Measurements from ENCODE around the gene EWSR1.

EWSR1 gene

DNA sequence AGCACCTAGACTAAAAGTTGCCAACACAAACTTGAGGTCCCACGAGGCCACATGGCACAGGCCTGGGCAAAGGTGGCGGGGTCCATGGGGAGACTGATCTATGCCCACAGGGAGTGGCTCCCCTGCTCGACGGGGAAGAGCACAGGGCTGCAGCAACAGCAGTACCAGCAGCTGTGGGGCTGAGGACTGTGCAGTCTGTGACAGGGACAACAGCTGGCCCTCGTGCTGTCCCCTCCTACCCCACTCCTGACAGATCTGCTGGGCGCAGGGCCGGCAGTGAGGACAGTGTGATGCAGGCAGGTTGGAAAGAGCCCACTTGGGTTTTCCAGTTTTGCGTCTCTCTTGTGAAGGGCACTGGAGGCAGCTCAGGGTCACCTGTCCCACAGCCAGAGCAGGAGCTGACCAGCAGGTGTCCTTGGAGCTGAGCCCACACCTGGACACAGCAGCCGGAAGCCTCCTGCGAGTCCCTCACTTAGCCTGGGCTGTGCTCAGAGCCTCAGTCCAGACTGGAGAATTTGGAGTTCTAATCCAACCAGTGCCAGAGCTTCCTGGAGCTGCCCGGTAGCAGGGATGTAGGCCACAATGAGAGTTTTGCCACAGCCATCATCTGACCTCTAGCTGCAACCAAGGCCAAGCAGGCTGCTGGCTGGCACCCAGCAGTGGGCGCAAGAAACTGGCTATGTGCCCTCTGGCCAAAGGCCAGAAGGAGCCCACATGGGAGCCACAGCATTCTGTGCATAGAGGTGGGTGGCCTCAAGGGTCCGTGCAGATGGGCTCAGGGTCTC lies 34.8 kb downstream of the EWSR1 start:
- TF ChIP-seq, protein P1, sequence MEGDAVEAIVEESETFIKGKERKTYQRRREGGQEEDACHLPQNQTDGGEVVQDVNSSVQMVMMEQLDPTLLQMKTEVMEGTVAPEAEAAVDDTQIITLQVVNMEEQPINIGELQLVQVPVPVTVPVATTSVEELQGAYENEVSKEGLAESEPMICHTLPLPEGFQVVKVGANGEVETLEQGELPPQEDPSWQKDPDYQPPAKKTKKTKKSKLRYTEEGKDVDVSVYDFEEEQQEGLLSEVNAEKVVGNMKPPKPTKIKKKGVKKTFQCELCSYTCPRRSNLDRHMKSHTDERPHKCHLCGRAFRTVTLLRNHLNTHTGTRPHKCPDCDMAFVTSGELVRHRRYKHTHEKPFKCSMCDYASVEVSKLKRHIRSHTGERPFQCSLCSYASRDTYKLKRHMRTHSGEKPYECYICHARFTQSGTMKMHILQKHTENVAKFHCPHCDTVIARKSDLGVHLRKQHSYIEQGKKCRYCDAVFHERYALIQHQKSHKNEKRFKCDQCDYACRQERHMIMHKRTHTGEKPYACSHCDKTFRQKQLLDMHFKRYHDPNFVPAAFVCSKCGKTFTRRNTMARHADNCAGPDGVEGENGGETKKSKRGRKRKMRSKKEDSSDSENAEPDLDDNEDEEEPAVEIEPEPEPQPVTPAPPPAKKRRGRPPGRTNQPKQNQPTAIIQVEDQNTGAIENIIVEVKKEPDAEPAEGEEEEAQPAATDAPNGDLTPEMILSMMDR (IDR thresholded peaks at IDR 0.05; ENCODE audit: borderline replicate concordance, extremely low read depth, low read length, poor library complexity, severe bottlenecking): no peak
- no peak for TF ChIP-seq EZH2 (IDR thresholded peaks at IDR 0.05; ENCODE audit: borderline replicate concordance, low read depth, low read length, severe bottlenecking)
- Histone ChIP-seq H3K27me3 (ENCODE audit: insufficient read depth, low read length, poor library complexity) (peaks cover 11% of the 10 kb centered on the region), H3K4me3 (ENCODE audit: low read depth in 1 of 2, low read length in 2 of 2) (no peak overlapping the region), H2AFZ (ENCODE audit: low read depth, low read length) (no peak overlapping the region), H4K20me1 (ENCODE audit: insufficient read depth, low read length) (peaks cover 30% of the 10 kb centered on the region), H3K9me3 (ENCODE audit: insufficient read depth, low read length, severe bottlenecking) (no peaks in the 10 kb centered on the region), H3K9ac (ENCODE audit: low read depth, low read length) (no peak overlapping the region), H3K36me3 (ENCODE audit: insufficient read depth, low read length) (peaks cover 28% of the 10 kb centered on the region), H3K4me1 (ENCODE audit: insufficient read depth, low read length) (peaks cover 17% of the 10 kb centered on the region), H3K27ac (ENCODE audit: low read length) (no peak overlapping the region), H3K4me2 (ENCODE audit: insufficient read depth, low read length) (no peak overlapping the region), H3K79me2 (ENCODE audit: insufficient read depth, low read length) (no peaks in the 10 kb centered on the region)
- ATAC-seq (ENCODE audit: insufficient read depth, low read depth) (no peak), DNase-seq (no peak)

DNA sequence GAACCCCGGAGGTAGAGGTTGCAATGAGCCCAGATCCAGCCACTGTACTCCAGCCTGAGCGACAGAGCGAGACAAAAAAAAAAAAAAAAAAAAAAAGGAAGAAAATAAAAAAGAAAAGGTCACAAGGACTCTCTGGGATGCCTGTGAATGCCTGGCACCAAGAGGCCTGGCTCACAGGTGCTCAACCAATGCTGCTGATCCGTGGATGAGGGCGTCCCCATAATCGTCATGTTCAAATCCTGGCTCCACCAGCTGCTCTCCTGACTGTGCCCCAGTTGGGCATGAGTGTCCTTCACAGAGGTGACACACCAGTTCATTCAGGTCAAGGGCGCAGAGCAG lies 37.7 kb downstream of the EWSR1 start:
- peaks cover 3% of the 10 kb centered on the region for H3K36me3 ChIP-seq (ENCODE audit: insufficient read depth, low read length)
- H4K20me1 ChIP-seq (ENCODE audit: insufficient read depth, low read length): peaks cover 13% of the 10 kb centered on the region
- H3K9me3 ChIP-seq (ENCODE audit: insufficient read depth, low read length, severe bottlenecking): no peaks in the 10 kb centered on the region
- peaks cover 11% of the 10 kb centered on the region for H3K27me3 ChIP-seq (ENCODE audit: insufficient read depth, low read length, poor library complexity)
- DNase-seq (no peak), ATAC-seq (ENCODE audit: insufficient read depth, low read depth) (no peak)
- no peak overlapping the region for H3K27ac ChIP-seq (ENCODE audit: low read length)
- peak overlapping the region; percentile 77 for H3K4me2 ChIP-seq (ENCODE audit: insufficient read depth, low read length)
- peak overlapping the region; percentile 57; the same call in 1 of the 2 replicates for H2AFZ ChIP-seq (ENCODE audit: low read depth, low read length)
- H3K9ac ChIP-seq (ENCODE audit: low read depth, low read length): peak overlapping the region; percentile 43; the same call in 1 of the 2 replicates
- peaks cover 18% of the 10 kb centered on the region for H3K4me1 ChIP-seq (ENCODE audit: insufficient read depth, low read length)
- TF ChIP-seq EZH2 (IDR thresholded peaks at IDR 0.05; ENCODE audit: borderline replicate concordance, low read depth, low read length, severe bottlenecking): no peak
- TF ChIP-seq, protein P1 (IDR thresholded peaks at IDR 0.05; ENCODE audit: borderline replicate concordance, extremely low read depth, low read length, poor library complexity, severe bottlenecking): no peak
- no peaks in the 10 kb centered on the region for H3K79me2 ChIP-seq (ENCODE audit: insufficient read depth, low read length)
- H3K4me3 ChIP-seq (ENCODE audit: low read depth in 1 of 2, low read length in 2 of 2): peak overlapping the region in 1 of 2 experiments; percentile 68; a peak in 3 of 4 replicates

DNA sequence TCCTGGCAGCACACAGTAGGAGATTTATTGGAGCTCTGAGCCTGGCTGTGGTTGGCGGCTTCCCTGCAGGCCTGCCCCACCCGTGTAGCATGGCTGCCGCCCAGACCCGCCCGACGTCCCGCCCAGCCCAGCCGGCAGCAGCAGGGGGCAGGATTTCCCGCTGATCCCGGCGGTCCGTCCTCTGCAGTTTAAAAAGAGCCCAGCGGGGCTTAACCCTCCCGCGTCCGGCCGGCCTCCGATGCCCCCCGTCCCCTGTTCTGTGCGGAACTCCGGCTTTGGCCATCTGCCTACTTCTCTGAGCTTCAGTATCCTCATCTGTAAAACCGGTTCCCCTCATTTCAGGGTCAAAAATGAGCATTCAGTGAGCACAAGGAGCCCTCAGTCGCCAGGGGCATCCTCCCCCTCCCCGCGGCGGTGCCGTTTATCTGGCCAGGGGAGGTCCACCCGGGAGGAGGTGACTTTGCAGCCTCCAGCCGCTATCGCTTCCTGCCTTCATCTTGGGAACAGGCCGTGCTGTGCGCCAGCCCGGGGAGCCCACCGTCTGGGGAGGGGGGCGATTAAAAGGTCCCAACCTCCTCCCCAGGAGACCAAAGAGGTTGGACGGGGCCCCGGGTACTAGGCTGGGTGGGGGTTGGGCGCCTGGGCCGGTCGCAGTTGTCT lies 38.2 kb downstream of the EWSR1 start, which contains the start of gene GAS2L1:
TSS of gene GAS2L1 (plus strand) at position 476 of the 660 bp plus-strand sequence. CDS start 1,456 bp downstream, outside the sequence.
- peak; percentile 62 for ATAC-seq (ENCODE audit: insufficient read depth, low read depth)
- peak within 1 kb of the TSS; percentile 43 for H3K9ac ChIP-seq (ENCODE audit: low read depth, low read length)
- H3K79me2 ChIP-seq (ENCODE audit: insufficient read depth, low read length): no peaks in the 10 kb centered on the region
- peak within 1 kb of the TSS; percentile 77 for H3K4me2 ChIP-seq (ENCODE audit: insufficient read depth, low read length)
- H4K20me1 ChIP-seq (ENCODE audit: insufficient read depth, low read length): peaks cover 8% of the 10 kb centered on the region; the same call in 1 of the 2 replicates
- H3K27ac ChIP-seq (ENCODE audit: low read length): peak within 1 kb of the TSS; percentile 1; the same call in 1 of the 2 replicates
- peaks cover 18% of the 10 kb centered on the region for H3K4me1 ChIP-seq (ENCODE audit: insufficient read depth, low read length)
- peak within 1 kb of the TSS; percentile 13 to 68; a peak in 3 of 4 replicates for H3K4me3 ChIP-seq (ENCODE audit: low read depth in 1 of 2, low read length in 2 of 2)
- H2AFZ ChIP-seq (ENCODE audit: low read depth, low read length): peak within 1 kb of the TSS; percentile 57
- no peaks in the 10 kb centered on the region for H3K36me3 ChIP-seq (ENCODE audit: insufficient read depth, low read length)
- H3K9me3 ChIP-seq (ENCODE audit: insufficient read depth, low read length, severe bottlenecking): no peaks in the 10 kb centered on the region
- H3K27me3 ChIP-seq (ENCODE audit: insufficient read depth, low read length, poor library complexity): peaks cover 11% of the 10 kb centered on the region
- DNase-seq: peak; percentile 59
- TF ChIP-seq, protein P1 (IDR thresholded peaks at IDR 0.05; ENCODE audit: borderline replicate concordance, extremely low read depth, low read length, poor library complexity, severe bottlenecking): peak; percentile 61
- TF ChIP-seq EZH2 (IDR thresholded peaks at IDR 0.05; ENCODE audit: borderline replicate concordance, low read depth, low read length, severe bottlenecking): no peak

Data from DND-41 (cell line).